Measurements from ENCODE around the gene ZNF625. TPM values are rescaled to one million over a fixed set of nuclear protein-coding genes. Genes with fewer than 3 reads are reported as not detected.

Gene ZNF625
- polyA plus RNA-seq (2012; ENCODE audit: missing spikeins), result 2.9 TPM

- peak; percentile 60 for DNase-seq (ENCODE audit: insufficient read length)
These were observed at the start of gene ZNF625 for GRCh38 chr19:12156223-12157058. TSS of gene ZNF625 (minus strand) at chr19:12156734. CDS start at chr19:12156558, 176 bp downstream.

GRCh38 chr19:12205296-12205695 lies 48.8 kb upstream of the ZNF625 start:
- DNase-seq (ENCODE audit: insufficient read length) (no peak), FAIRE-seq (no peak)
- no peak for TF ChIP-seq POLR2A (IDR thresholded peaks at IDR 0.05; ENCODE audit: low read depth, low read length)
- TF ChIP-seq TAF1 (IDR thresholded peaks at IDR 0.05; ENCODE audit: borderline replicate concordance, low read depth, low read length), result no peak
- no peak for TF ChIP-seq POLR2AphosphoS5 (IDR thresholded peaks at IDR 0.05; ENCODE audit: low read depth, low read length)

More at GRCh38 chr19:12156223-12157058, at the start of gene ZNF625:
- peak; percentile 58; the same call in 1 of the 2 replicates for TF ChIP-seq POLR2A (IDR thresholded peaks at IDR 0.05; ENCODE audit: low read depth, low read length)
- no peak for TF ChIP-seq POLR2AphosphoS5 (IDR thresholded peaks at IDR 0.05; ENCODE audit: low read depth, low read length)
- TF ChIP-seq TAF1 (IDR thresholded peaks at IDR 0.05; ENCODE audit: borderline replicate concordance, low read depth, low read length), result no peak
- FAIRE-seq, result peak; percentile 91

- DNase-seq (ENCODE audit: insufficient read length) (no peak), FAIRE-seq (no peak)
- TF ChIP-seq TAF1 (IDR thresholded peaks at IDR 0.05; ENCODE audit: borderline replicate concordance, low read depth, low read length) (no peak), POLR2AphosphoS5 (IDR thresholded peaks at IDR 0.05; ENCODE audit: low read depth, low read length) (no peak), POLR2A (IDR thresholded peaks at IDR 0.05; ENCODE audit: low read depth, low read length) (no peak)
These were observed 45.7 kb upstream of the ZNF625 start for GRCh38 chr19:12202250-12202649.

GRCh38 chr19:12199757-12200419 lies 43.4 kb upstream of the ZNF625 start:
- FAIRE-seq, result no peak
- TF ChIP-seq POLR2AphosphoS5 (IDR thresholded peaks at IDR 0.05; ENCODE audit: low read depth, low read length) (no peak), POLR2A (IDR thresholded peaks at IDR 0.05; ENCODE audit: low read depth, low read length) (no peak), TAF1 (IDR thresholded peaks at IDR 0.05; ENCODE audit: borderline replicate concordance, low read depth, low read length) (no peak)

GRCh38 chr19:12198136-12198535 lies 41.6 kb upstream of the ZNF625 start:
- DNase-seq (ENCODE audit: insufficient read length), result no peak
- TF ChIP-seq TAF1 (IDR thresholded peaks at IDR 0.05; ENCODE audit: borderline replicate concordance, low read depth, low read length) (no peak), POLR2AphosphoS5 (IDR thresholded peaks at IDR 0.05; ENCODE audit: low read depth, low read length) (no peak), POLR2A (IDR thresholded peaks at IDR 0.05; ENCODE audit: low read depth, low read length) (no peak)
- FAIRE-seq, result no peak

More at GRCh38 chr19:12199757-12200419, 43.4 kb upstream of the ZNF625 start:
- DNase-seq (ENCODE audit: insufficient read length), result no peak

GRCh38 chr19:12194827-12195731 lies 38.5 kb upstream of the ZNF625 start:
- TF ChIP-seq TAF1 (IDR thresholded peaks at IDR 0.05; ENCODE audit: borderline replicate concordance, low read depth, low read length) (no peak), POLR2AphosphoS5 (IDR thresholded peaks at IDR 0.05; ENCODE audit: low read depth, low read length) (no peak), POLR2A (IDR thresholded peaks at IDR 0.05; ENCODE audit: low read depth, low read length) (no peak)
- DNase-seq (ENCODE audit: insufficient read length) (no peak), FAIRE-seq (no peak)

GRCh38 chr19:12187625-12188024 lies 31.1 kb upstream of the ZNF625 start:
- DNase-seq (ENCODE audit: insufficient read length) (no peak), FAIRE-seq (no peak)
- TF ChIP-seq POLR2A (IDR thresholded peaks at IDR 0.05; ENCODE audit: low read depth, low read length) (no peak), POLR2AphosphoS5 (IDR thresholded peaks at IDR 0.05; ENCODE audit: low read depth, low read length) (no peak), TAF1 (IDR thresholded peaks at IDR 0.05; ENCODE audit: borderline replicate concordance, low read depth, low read length) (no peak)

- no peak for FAIRE-seq
- TF ChIP-seq TAF1 (IDR thresholded peaks at IDR 0.05; ENCODE audit: borderline replicate concordance, low read depth, low read length) (no peak), POLR2AphosphoS5 (IDR thresholded peaks at IDR 0.05; ENCODE audit: low read depth, low read length) (no peak; the same call in 1 of the 2 replicates), POLR2A (IDR thresholded peaks at IDR 0.05; ENCODE audit: low read depth, low read length) (no peak)
- DNase-seq (ENCODE audit: insufficient read length), result no peak
These were observed 23.8 kb upstream of the ZNF625 start for GRCh38 chr19:12180377-12180776.

- no peak for TF ChIP-seq POLR2AphosphoS5 (IDR thresholded peaks at IDR 0.05; ENCODE audit: low read depth, low read length)
- TF ChIP-seq TAF1 (IDR thresholded peaks at IDR 0.05; ENCODE audit: borderline replicate concordance, low read depth, low read length), result no peak
- TF ChIP-seq POLR2A (IDR thresholded peaks at IDR 0.05; ENCODE audit: low read depth, low read length), result no peak
- FAIRE-seq (no peak), DNase-seq (ENCODE audit: insufficient read length) (no peak)
These were observed 10.1 kb upstream of the ZNF625 start for GRCh38 chr19:12166626-12167025.

GRCh38 chr19:12163826-12164225 lies 7.3 kb upstream of the ZNF625 start:
- TF ChIP-seq POLR2AphosphoS5 (IDR thresholded peaks at IDR 0.05; ENCODE audit: low read depth, low read length) (no peak), POLR2A (IDR thresholded peaks at IDR 0.05; ENCODE audit: low read depth, low read length) (no peak), TAF1 (IDR thresholded peaks at IDR 0.05; ENCODE audit: borderline replicate concordance, low read depth, low read length) (no peak)
- DNase-seq (ENCODE audit: insufficient read length) (no peak), FAIRE-seq (no peak)

Data from GM12892 (cell line).